ENCODE measurements around the gene NR6A1.

The NR6A1 gene

GRCh38 chr9:124475158-124475867 lies 295.8 kb downstream of the NR6A1 start:
- DNase-seq = no peak

GRCh38 chr9:124474151-124474550 lies 297.0 kb downstream of the NR6A1 start:
- DNase-seq = no peak

GRCh38 chr9:124473310-124473709 lies 297.8 kb downstream of the NR6A1 start:
- no peak for DNase-seq

- DNase-seq = no peak
Measured at GRCh38 chr9:124472770-124473169, 298.3 kb downstream of the NR6A1 start.

- no peak for DNase-seq
Measured at GRCh38 chr9:124471761-124472160, 299.4 kb downstream of the NR6A1 start.

- no peak for DNase-seq
Measured at GRCh38 chr9:124470726-124471125, 300.4 kb downstream of the NR6A1 start.

GRCh38 chr9:124470306-124470705 lies 300.8 kb downstream of the NR6A1 start:
- no peak for DNase-seq

GRCh38 chr9:124469011-124469832 lies 301.9 kb downstream of the NR6A1 start:
- no peak for DNase-seq

- no peak for DNase-seq
Measured at GRCh38 chr9:124468061-124468740, 302.9 kb downstream of the NR6A1 start.

GRCh38 chr9:124467410-124468060 lies 303.6 kb downstream of the NR6A1 start:
- DNase-seq = no peak

Data from hypothalamus (tissue), 51 donors.